ENCODE measurements around the gene PIK3C3. TPM values are rescaled to one million over a fixed set of nuclear protein-coding genes. Genes with fewer than 3 reads are reported as not detected.

Gene PIK3C3
- total and polyA plus RNA-seq, 2 of the 8 experiments (the other 6 are each of a cell fraction or from before 2014, with no cell fraction given) = 15.3 to 47.4 TPM

DNA sequence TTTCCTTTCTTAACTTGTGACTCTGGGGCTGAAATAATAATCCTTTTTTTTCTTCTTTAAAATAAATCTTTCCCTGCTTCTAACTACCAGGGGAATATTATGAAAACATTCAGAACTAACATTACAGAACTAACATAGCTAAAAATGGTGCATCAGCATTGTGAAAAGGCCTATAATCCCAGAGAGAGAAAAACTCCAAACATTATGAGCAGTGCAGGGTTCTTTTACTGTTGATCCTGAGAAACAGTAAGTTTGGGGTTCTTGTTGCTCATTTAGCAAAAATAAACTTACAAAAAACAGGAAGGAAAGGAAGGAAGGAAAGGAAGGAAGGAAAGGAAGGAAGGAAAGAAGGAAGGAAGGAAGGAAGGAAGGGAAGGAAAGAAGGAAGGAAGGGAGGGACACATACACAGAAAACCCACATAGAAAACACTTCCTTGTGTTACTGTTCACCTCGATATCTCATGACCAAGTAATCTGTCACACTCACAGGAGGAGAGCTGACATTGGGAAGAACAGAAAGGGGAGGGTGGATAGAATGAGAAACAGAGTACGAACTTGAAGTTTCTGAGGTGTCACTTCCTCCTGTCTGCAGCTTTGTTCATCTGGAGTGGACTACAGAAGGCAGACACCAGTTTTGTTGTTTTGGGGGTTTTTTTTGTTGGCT is 18.4 kb upstream of the PIK3C3 start:
- Histone ChIP-seq H3K14ac (ENCODE audit: insufficient read length) (no peak overlapping the region), H3K79me2 (ENCODE audit: control insufficient read depth in 1 of 2, insufficient read depth in 2 of 2, low read length in 2 of 2) (no peaks in the 10 kb centered on the region), H2BK12ac (ENCODE audit: low read depth, low read length) (no peak overlapping the region), H4K8ac (ENCODE audit: extremely low read depth, insufficient read depth, low read length) (no peak overlapping the region), H3K4me1 (replicated peaks in 1 of 4; ENCODE audit: control insufficient read depth in 3 of 4, insufficient read depth in 4 of 4, low read length in 3 of 4) (peaks cover 0 to 4% (median 1%) of the 10 kb centered on the region in 4 experiments; a peak in 2 of 7 replicates), H3K23me2 (ENCODE audit: low read depth, low read length) (no peaks in the 10 kb centered on the region), H3K27me3 (replicated peaks in 1 of 4; ENCODE audit: control insufficient read depth in 3 of 4, extremely low read depth in 1 of 4, insufficient read depth in 3 of 4, low read length in 3 of 4) (no peaks in the 10 kb centered on the region), H3K23ac (ENCODE audit: insufficient read length) (no peak overlapping the region), H3K9me3 (ENCODE audit: insufficient read depth in 2 of 2, low read depth in 1 of 2, low read length in 1 of 2) (no peaks in the 10 kb centered on the region), H3K4ac (replicated peaks; ENCODE audit: insufficient read length, low read depth, low read length) (no peak overlapping the region), H3K9ac (replicated peaks in 1 of 4; ENCODE audit: extremely low read depth in 1 of 4, low read depth in 3 of 4, low read length in 3 of 4) (no peak overlapping the region), H3K56ac (replicated peaks; ENCODE audit: insufficient read length, low read depth, low read length) (no peak overlapping the region), H3K79me1 (ENCODE audit: low read depth, low read length) (no peaks in the 10 kb centered on the region), H3K18ac (ENCODE audit: extremely low read depth, low read length) (no peak overlapping the region), H4K20me1 (replicated peaks in 1 of 2; ENCODE audit: control insufficient read depth in 1 of 2, insufficient read depth in 2 of 2, low read length in 2 of 2) (no peaks in the 10 kb centered on the region), H2BK120ac (replicated peaks; ENCODE audit: low read depth, low read length) (no peak overlapping the region), H2AFZ (ENCODE audit: low read length) (peak overlapping the region; percentile 83), H3K27ac (ENCODE audit: low read depth, low read length) (no peak overlapping the region), H4K5ac (ENCODE audit: insufficient read length, low read depth, low read length) (no peak overlapping the region), H3K4me2 (ENCODE audit: insufficient read depth in 1 of 2, low read depth in 2 of 2, low read length in 2 of 2) (no peak overlapping the region), H4K91ac (replicated peaks; ENCODE audit: insufficient read length, low read length) (no peak overlapping the region), H2BK5ac (ENCODE audit: low read depth, low read length) (no peak overlapping the region), H3K36me3 (ENCODE audit: control insufficient read depth in 2 of 4, insufficient read depth in 4 of 4, low read length in 3 of 4) (no peaks in the 10 kb centered on the region), H3K4me3 (ENCODE audit: extremely low read depth in 1 of 4, insufficient read depth in 2 of 4, low read depth in 3 of 4, low read length in 4 of 4) (no peak overlapping the region), H2BK15ac (ENCODE audit: low read length) (no peak overlapping the region), H2AK5ac (ENCODE audit: low read depth, low read length) (no peak overlapping the region), H2BK20ac (ENCODE audit: low read length) (no peak overlapping the region)
- FAIRE-seq (no peak), DNase-seq (ENCODE audit: low read depth in 1 of 2, low spot score in 2 of 2) (no peak)
- CTCF ChIA-PET (ENCODE audit: partially characterized antibody) = no interaction called here
- 86% methylated on average over 2 of the region's 2 CpGs; no CpG with 5 or more reads in 1 of the 2 experiments for WGBS, 2 experiments (ENCODE audit: extremely low coverage in 1 of 2, insufficient coverage in 1 of 2, insufficient read length in 1 of 2, insufficient replicate concordance in 2 of 2, low coverage in 1 of 2, low lambda C conversion rate in 2 of 2, missing lambda C conversion rate in 1 of 2)
- TF ChIP-seq KDM4A (IDR thresholded peaks at IDR 0.05; ENCODE audit: low read depth, low read length, severe bottlenecking) (no peak), SRF (IDR thresholded peaks at IDR 0.05; ENCODE audit: low read depth, low read length) (no peak), ASH2L (IDR thresholded peaks at IDR 0.05; ENCODE audit: low read length) (no peak), RXRA (IDR thresholded peaks at IDR 0.05; ENCODE audit: insufficient read depth, low read depth, low read length) (no peak), SIRT6 (IDR thresholded peaks at IDR 0.05; ENCODE audit: low read length) (no peak), CTBP2 (IDR thresholded peaks at IDR 0.05; ENCODE audit: borderline replicate concordance, insufficient read depth, insufficient read length, low read length) (no peak), CHD2 (IDR thresholded peaks at IDR 0.05; ENCODE audit: low read length) (no peak), TBP (IDR thresholded peaks at IDR 0.05; ENCODE audit: low read depth, low read length) (no peak)
- TF ChIP-seq, protein P1, sequence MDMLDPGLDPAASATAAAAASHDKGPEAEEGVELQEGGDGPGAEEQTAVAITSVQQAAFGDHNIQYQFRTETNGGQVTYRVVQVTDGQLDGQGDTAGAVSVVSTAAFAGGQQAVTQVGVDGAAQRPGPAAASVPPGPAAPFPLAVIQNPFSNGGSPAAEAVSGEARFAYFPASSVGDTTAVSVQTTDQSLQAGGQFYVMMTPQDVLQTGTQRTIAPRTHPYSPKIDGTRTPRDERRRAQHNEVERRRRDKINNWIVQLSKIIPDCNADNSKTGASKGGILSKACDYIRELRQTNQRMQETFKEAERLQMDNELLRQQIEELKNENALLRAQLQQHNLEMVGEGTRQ (IDR thresholded peaks at IDR 0.05; ENCODE audit: low read length) = no peak
- POLR2A ChIA-PET (ENCODE audit: partially characterized antibody) = no interaction called here
